SK-N-MC (cell line): ENCODE results near the gene FAM221B.

Experiments used
- EZH2 ChIP-seq: fragments of 200-600 bp; sonication (generic); IDR thresholded peaks from one replicate; pipeline ENCODE4 v1.6.1; 2017; ENCODE audit warnings: antibody characterized with exemption
- POLR2AphosphoS5 ChIP-seq: IDR thresholded peaks from 2 replicates; pipeline ENCODE4 v1.6.1; 2012; ENCODE audit warnings: mild to moderate bottlenecking, low read depth, low read length, borderline replicate concordance

- TF ChIP-seq POLR2AphosphoS5 (no peak), EZH2 (no peak)
Measured at GRCh38 chr9:35789541-35789940, 39.0 kb downstream of the FAM221B start.
